Adipocyte (in vitro differentiated cells): Measurements from ENCODE around the gene HOXC11.

Source experiments
- DNase-seq: peaks from one replicate; pipeline ENCODE4 v3.0.0-alpha.2; 2015; ENCODE audit warnings: low read depth
- H3K27me3 ChIP-seq: replicated peaks from 2 replicates; pipeline ENCODE4 v1.7.0; 2013; ENCODE audit warnings: mild to moderate bottlenecking, low read length, moderate library complexity; ENCODE audit not compliant: control insufficient read depth, insufficient read depth
- H3K36me3 ChIP-seq: 2 replicates; pipeline ENCODE4 v1.7.0; 2013; ENCODE audit warnings: low read length, mild to moderate bottlenecking, moderate library complexity; ENCODE audit not compliant: control insufficient read depth, insufficient read depth, severe bottlenecking
- H3K4me1 ChIP-seq: 2 replicates; pipeline ENCODE4 v1.7.0; 2013; ENCODE audit warnings: mild to moderate bottlenecking, low read length, moderate library complexity; ENCODE audit not compliant: control insufficient read depth, insufficient read depth
- H3K4me3 ChIP-seq: 2 replicates; pipeline ENCODE4 v1.7.0; 2013; ENCODE audit warnings: mild to moderate bottlenecking, low read length, moderate library complexity
- H3K9ac ChIP-seq: 2 replicates; pipeline ENCODE4 v1.7.0; 2013; ENCODE audit warnings: mild to moderate bottlenecking, low read length, moderate library complexity
- H3K9me3 ChIP-seq: 2 replicates; pipeline ENCODE4 v1.7.0; 2013; ENCODE audit warnings: mild to moderate bottlenecking, low read length, moderate library complexity; ENCODE audit not compliant: control insufficient read depth

Gene HOXC11

GRCh38 chr12:53978477-53979356, 5.8 kb downstream of the HOXC11 start:
- H3K27me3 ChIP-seq, result peaks cover 8% of the 10 kb centered on the region
- no peak overlapping the region for H3K4me3 ChIP-seq
- DNase-seq, result no peak
- no peaks in the 10 kb centered on the region for H3K36me3 ChIP-seq
- H3K9me3 ChIP-seq, result no peaks in the 10 kb centered on the region
- peaks cover 3% of the 10 kb centered on the region for H3K4me1 ChIP-seq
- H3K9ac ChIP-seq, result no peak overlapping the region

GRCh38 chr12:53980104-53980801, 7.3 kb downstream of the HOXC11 start:
- Histone ChIP-seq H3K36me3 (no peaks in the 10 kb centered on the region), H3K4me1 (peaks cover 3% of the 10 kb centered on the region), H3K4me3 (peak overlapping the region; percentile 37), H3K9ac (peak overlapping the region; percentile 74), H3K9me3 (no peaks in the 10 kb centered on the region), H3K27me3 (peaks cover 8% of the 10 kb centered on the region)
- no peak for DNase-seq

GRCh38 chr12:53980802-53981496, 8.0 kb downstream of the HOXC11 start:
- Histone ChIP-seq H3K9ac (peak overlapping the region; percentile 74), H3K4me3 (peak overlapping the region; percentile 37), H3K27me3 (peaks cover 8% of the 10 kb centered on the region), H3K4me1 (no peaks in the 10 kb centered on the region), H3K36me3 (no peaks in the 10 kb centered on the region), H3K9me3 (no peaks in the 10 kb centered on the region)
- DNase-seq, result no peak

GRCh38 chr12:53981634-53982565, 9.0 kb downstream of the HOXC11 start:
- no peak for DNase-seq
- Histone ChIP-seq H3K9ac (peak overlapping the region; percentile 74), H3K4me3 (peak overlapping the region; percentile 52), H3K9me3 (no peaks in the 10 kb centered on the region), H3K36me3 (no peaks in the 10 kb centered on the region), H3K27me3 (peaks cover 7% of the 10 kb centered on the region), H3K4me1 (peaks cover under 1% of the 10 kb centered on the region)

- H3K4me3 ChIP-seq, result peak overlapping the region; percentile 52
- no peaks in the 10 kb centered on the region for H3K27me3 ChIP-seq
- H3K9ac ChIP-seq, result peak overlapping the region; percentile 74
- H3K9me3 ChIP-seq, result no peaks in the 10 kb centered on the region
- no peaks in the 10 kb centered on the region for H3K36me3 ChIP-seq
- DNase-seq, result no peak
- peaks cover 11% of the 10 kb centered on the region for H3K4me1 ChIP-seq
These were observed 10.0 kb downstream of the HOXC11 start for GRCh38 chr12:53982648-53983567.

- H3K4me1 ChIP-seq, result peaks cover 17% of the 10 kb centered on the region
- no peaks in the 10 kb centered on the region for H3K9me3 ChIP-seq
- DNase-seq, result no peak
- H3K36me3 ChIP-seq, result no peaks in the 10 kb centered on the region
- peak overlapping the region; percentile 74 for H3K9ac ChIP-seq
- H3K27me3 ChIP-seq, result no peaks in the 10 kb centered on the region
- H3K4me3 ChIP-seq, result peak overlapping the region; percentile 21
These were observed 10.6 kb downstream of the HOXC11 start for GRCh38 chr12:53983568-53983949.

- no peak for DNase-seq
- Histone ChIP-seq H3K9ac (peak overlapping the region; percentile 74), H3K9me3 (no peaks in the 10 kb centered on the region), H3K4me3 (peak overlapping the region; percentile 21), H3K4me1 (peaks cover 22% of the 10 kb centered on the region), H3K27me3 (no peaks in the 10 kb centered on the region), H3K36me3 (no peaks in the 10 kb centered on the region)
These were observed 11.1 kb downstream of the HOXC11 start for GRCh38 chr12:53983950-53984572.

GRCh38 chr12:53984901-53985691, 12.2 kb downstream of the HOXC11 start, which contains the start of gene HOXC10:
Gene HOXC10 (plus strand): TSS chr12:53985146. CDS start chr12:53985260, 114 bp downstream.
- peak within 1 kb of the TSS; percentile 96 for H3K9ac ChIP-seq
- peaks cover 29% of the 10 kb centered on the region for H3K4me1 ChIP-seq
- no peaks in the 10 kb centered on the region for H3K9me3 ChIP-seq
- H3K36me3 ChIP-seq, result no peaks in the 10 kb centered on the region
- peak within 1 kb of the TSS; percentile 92 for H3K4me3 ChIP-seq
- H3K27me3 ChIP-seq, result no peaks in the 10 kb centered on the region
- peak; percentile 48 for DNase-seq

GRCh38 chr12:53985692-53985993, 12.7 kb downstream of the HOXC11 start:
- Histone ChIP-seq H3K9me3 (no peaks in the 10 kb centered on the region), H3K4me1 (peaks cover 34% of the 10 kb centered on the region), H3K27me3 (no peaks in the 10 kb centered on the region), H3K4me3 (peak overlapping the region; percentile 92), H3K9ac (peak overlapping the region; percentile 96), H3K36me3 (no peaks in the 10 kb centered on the region)
- no peak for DNase-seq
